GM19239 (cell line): ENCODE data around the gene SEPTIN10.
"Not testable (repeated sequence)": the region's sequence is repeated elsewhere in the genome, so short reads cannot be mapped to it uniquely, and the experiment has no call there.

Experiments
- DNase-seq: peaks from one replicate; pipeline ENCODE4 v3.0.0; 2011; ENCODE audit warnings: low spot score; ENCODE audit not compliant: insufficient read length
- FAIRE-seq: peaks from 2 replicates; lab custom pipeline; 2011; peaks lifted over from hg19 to GRCh38; lab: Jason Lieb, UNC

Gene SEPTIN10

GRCh38 chr2:109613922-109614714 is at the start of gene SEPTIN10, which contains the start of gene SOWAHC:
TSS of gene SEPTIN10 (minus strand) at chr2:109613966. CDS start at chr2:109613827, 139 bp downstream.
TSS of gene SOWAHC (plus strand) at chr2:109614364. CDS start at chr2:109614490, 126 bp downstream.
- FAIRE-seq: peak; percentile 52
- DNase-seq: peak; percentile 75

- no peak for DNase-seq
These were observed 49.1 kb upstream of the SEPTIN10 start for GRCh38 chr2:109662889-109663288.

GRCh38 chr2:109660046-109660860 is 46.5 kb upstream of the SEPTIN10 start:
- DNase-seq (no peak), FAIRE-seq (no peak)

More at GRCh38 chr2:109662889-109663288, 49.1 kb upstream of the SEPTIN10 start:
- no peak for FAIRE-seq

GRCh38 chr2:109659396-109660045 is 45.8 kb upstream of the SEPTIN10 start:
- no peak for DNase-seq
- no peak for FAIRE-seq

- DNase-seq (no peak), FAIRE-seq (no peak)
These were observed 41.5 kb upstream of the SEPTIN10 start for GRCh38 chr2:109655287-109655686.

- no peak for FAIRE-seq
- no peak for DNase-seq
These were observed 40.7 kb upstream of the SEPTIN10 start for GRCh38 chr2:109654326-109655050.

- no peak for DNase-seq
- no peak for FAIRE-seq
These were observed 36.2 kb upstream of the SEPTIN10 start for GRCh38 chr2:109649736-109650695.

GRCh38 chr2:109648041-109648527 is 34.3 kb upstream of the SEPTIN10 start:
- FAIRE-seq (no peak), DNase-seq (no peak)

GRCh38 chr2:109647636-109648035 is 33.9 kb upstream of the SEPTIN10 start:
- FAIRE-seq (no peak), DNase-seq (no peak)

GRCh38 chr2:109646961-109647360 is 33.2 kb upstream of the SEPTIN10 start:
- no peak for FAIRE-seq
- DNase-seq: no peak

- FAIRE-seq: no peak
- no peak for DNase-seq
These were observed 31.8 kb upstream of the SEPTIN10 start for GRCh38 chr2:109645412-109646184.

- FAIRE-seq: no peak
These were observed 31.0 kb upstream of the SEPTIN10 start for GRCh38 chr2:109644571-109645275.

GRCh38 chr2:109640000-109640399 is 26.2 kb upstream of the SEPTIN10 start:
- DNase-seq, FAIRE-seq: not testable (repeated sequence)

More at GRCh38 chr2:109644571-109645275, 31.0 kb upstream of the SEPTIN10 start:
- DNase-seq: no peak

GRCh38 chr2:109638795-109639194 is 25.0 kb upstream of the SEPTIN10 start:
- DNase-seq (no peak), FAIRE-seq (no peak)

GRCh38 chr2:109637749-109638570 is 24.2 kb upstream of the SEPTIN10 start:
- peak; percentile 76 for FAIRE-seq
- DNase-seq: no peak

GRCh38 chr2:109636317-109636716 is 22.6 kb upstream of the SEPTIN10 start:
- DNase-seq (no peak), FAIRE-seq (no peak)
